H1 (cell line): ENCODE results near the gene JAKMIP1. TPM values are rescaled to one million over a fixed set of nuclear protein-coding genes. Genes with fewer than 3 reads are reported as not detected.

Experiments
- CTCF ChIA-PET: fragments of 300-600 bp; sonication (Branson Sonifier 250); formaldehyde crosslinking; loops from one replicate; lab custom pipeline; 2021; ENCODE audit not compliant: partially characterized antibody; lab: Charles Lee
- POLR2A ChIA-PET: fragments of 300-600 bp; sonication (Branson Sonifier 250); formaldehyde crosslinking; loops from one replicate; lab custom pipeline; 2021; ENCODE audit warnings: inconsistent platforms; ENCODE audit not compliant: partially characterized antibody; lab: Charles Lee
- DNase-seq, 2 experiments: peaks; one replicate each; pipeline versions ENCODE4 v3.0.0 to v3.0.0-alpha.2; 2010 to 2022; ENCODE audit warnings: low spot score in 2 of 2, low read depth in 1 of 2, mixed read lengths in 1 of 2
- FAIRE-seq: peaks from 2 replicates; lab custom pipeline; 2011; peaks lifted over from hg19 to GRCh38; lab: Jason Lieb, UNC
- H2AFZ ChIP-seq: 2 replicates; pipeline ENCODE4 v1.8.1; 2012; ENCODE audit warnings: low read length, inconsistent platforms
- H2AK5ac ChIP-seq: 2 replicates; pipeline ENCODE4 v1.6.1; 2013; ENCODE audit warnings: low read depth, low read length
- H2BK120ac ChIP-seq: replicated peaks from 2 replicates; pipeline ENCODE3; 2013; ENCODE audit warnings: low read depth, low read length, inconsistent platforms
- H2BK12ac ChIP-seq: 2 replicates; pipeline ENCODE4 v1.6.1; 2013; ENCODE audit warnings: low read depth, low read length
- H2BK15ac ChIP-seq: 2 replicates; pipeline ENCODE4 v1.6.1; 2013; ENCODE audit warnings: low read length
- H2BK20ac ChIP-seq: 2 replicates; pipeline ENCODE4 v1.6.1; 2013; ENCODE audit warnings: low read length
- H2BK5ac ChIP-seq: 2 replicates; pipeline ENCODE4 v1.6.1; 2013; ENCODE audit warnings: low read depth, low read length
- H3K14ac ChIP-seq: 2 replicates; pipeline ENCODE4 v1.6.1; 2013; ENCODE audit warnings: inconsistent platforms; ENCODE audit not compliant: insufficient read length
- H3K18ac ChIP-seq: 2 replicates; pipeline ENCODE4 v1.6.1; 2013; ENCODE audit warnings: low read length; ENCODE audit errors: extremely low read depth
- H3K23ac ChIP-seq: 2 replicates; pipeline ENCODE4 v1.6.1; 2013; ENCODE audit warnings: inconsistent platforms; ENCODE audit not compliant: insufficient read length
- H3K23me2 ChIP-seq: 2 replicates; pipeline ENCODE4 v1.6.1; 2013; ENCODE audit warnings: low read depth, low read length
- H3K27ac ChIP-seq: 2 replicates; pipeline ENCODE4 v1.6.1; 2011; ENCODE audit warnings: low read depth, low read length, inconsistent platforms
- H3K27me3 ChIP-seq, 4 experiments: replicated peaks in 1 of 4; 1 replicate in 1 of 4; 2 replicates in 3 of 4; pipeline versions ENCODE4 v1.6.1 to v1.8.1; 2011 to 2013; ENCODE audit warnings: low read length in 3 of 4, mild to moderate bottlenecking in 3 of 4, inconsistent platforms in 2 of 4, mixed read lengths in 2 of 4, moderate library complexity in 1 of 4; ENCODE audit not compliant: control insufficient read depth in 3 of 4, insufficient read depth in 3 of 4; ENCODE audit errors: extremely low read depth in 1 of 4
- H3K36me3 ChIP-seq, 4 experiments: 2 replicates each; pipeline versions ENCODE4 v1.6.1 to v1.8.1; 2011 to 2013; ENCODE audit warnings: mild to moderate bottlenecking in 4 of 4, low read length in 3 of 4, moderate library complexity in 2 of 4, control low read depth in 1 of 4, inconsistent platforms in 1 of 4; ENCODE audit not compliant: insufficient read depth in 4 of 4, control insufficient read depth in 2 of 4
- H3K4ac ChIP-seq: replicated peaks from 2 replicates; pipeline ENCODE3; 2013; ENCODE audit warnings: low read length, low read depth, mixed read lengths, inconsistent platforms; ENCODE audit not compliant: insufficient read length
- H3K4me1 ChIP-seq, 4 experiments: replicated peaks in 1 of 4; 1 replicate in 1 of 4; 2 replicates in 3 of 4; pipeline versions ENCODE4 v1.6.1 to v1.8.1; 2011 to 2013; ENCODE audit warnings: low read length in 3 of 4, inconsistent platforms in 2 of 4, mixed read lengths in 1 of 4; ENCODE audit not compliant: insufficient read depth in 4 of 4, control insufficient read depth in 3 of 4
- H3K4me2 ChIP-seq, 2 experiments: 2 replicates each; pipeline versions ENCODE4 v1.6.1 to v1.8.1; 2011 to 2013; ENCODE audit warnings: low read depth in 2 of 2, low read length in 2 of 2, control low read depth in 1 of 2, inconsistent platforms in 1 of 2, mild to moderate bottlenecking in 1 of 2; ENCODE audit not compliant: insufficient read depth in 1 of 2
- H3K4me3 ChIP-seq, 4 experiments: fragments of 200-600, 300-600 bp in 1 of 4; sonication (generic), shearing (Covaris generic), sonication (Bioruptor Twin) in 1 of 4; 2 replicates each; pipeline versions ENCODE4 v1.5.1 to v1.8.1; 2011 to 2016; ENCODE audit warnings: low read length in 4 of 4, low read depth in 3 of 4, control low read depth in 2 of 4, inconsistent platforms in 2 of 4, mild to moderate bottlenecking in 2 of 4, mixed read lengths in 1 of 4, moderate library complexity in 1 of 4; ENCODE audit not compliant: insufficient read depth in 2 of 4; ENCODE audit errors: extremely low read depth in 1 of 4
- H3K56ac ChIP-seq: replicated peaks from 2 replicates; pipeline ENCODE3; 2013; ENCODE audit warnings: low read depth, mild to moderate bottlenecking, mixed read lengths, low read length, inconsistent platforms; ENCODE audit not compliant: insufficient read length
- H3K79me1 ChIP-seq: 2 replicates; pipeline ENCODE4 v1.6.1; 2013; ENCODE audit warnings: low read depth, low read length, control low read depth
- H3K79me2 ChIP-seq, 2 experiments: 2 replicates each; pipeline versions ENCODE4 v1.6.1 to v1.8.1; 2012 to 2013; ENCODE audit warnings: low read length in 2 of 2, mild to moderate bottlenecking in 2 of 2, inconsistent platforms in 1 of 2; ENCODE audit not compliant: insufficient read depth in 2 of 2, control insufficient read depth in 1 of 2
- H3K9ac ChIP-seq, 4 experiments: replicated peaks in 1 of 4; 1 replicate in 1 of 4; 2 replicates in 3 of 4; pipeline versions ENCODE4 v1.6.1 to v1.8.1; 2011 to 2013; ENCODE audit warnings: low read depth in 3 of 4, low read length in 3 of 4, control low read depth in 2 of 4, mild to moderate bottlenecking in 2 of 4, moderate library complexity in 2 of 4, inconsistent platforms in 1 of 4; ENCODE audit errors: extremely low read depth in 1 of 4
- H3K9me3 ChIP-seq, 2 experiments: 2 replicates each; pipeline versions ENCODE4 v1.6.1 to v1.8.1; 2012 to 2013; ENCODE audit warnings: mild to moderate bottlenecking in 2 of 2, moderate library complexity in 2 of 2, control low read depth in 1 of 2, inconsistent platforms in 1 of 2, low read depth in 1 of 2, low read length in 1 of 2, mixed read lengths in 1 of 2; ENCODE audit not compliant: insufficient read depth in 2 of 2
- H4K20me1 ChIP-seq, 2 experiments: replicated peaks in 1 of 2; 2 replicates each; pipeline versions ENCODE3 to v1.8.1; 2011 to 2013; ENCODE audit warnings: inconsistent platforms in 2 of 2, low read length in 2 of 2, mild to moderate bottlenecking in 1 of 2; ENCODE audit not compliant: insufficient read depth in 2 of 2, control insufficient read depth in 1 of 2
- H4K5ac ChIP-seq: 2 replicates; pipeline ENCODE4 v1.6.1; 2013; ENCODE audit warnings: low read length, low read depth, mixed read lengths, inconsistent platforms; ENCODE audit not compliant: insufficient read length
- H4K8ac ChIP-seq: 2 replicates; pipeline ENCODE4 v1.8.0; 2013; ENCODE audit warnings: mild to moderate bottlenecking, moderate library complexity, low read length, inconsistent platforms; ENCODE audit not compliant: insufficient read depth; ENCODE audit errors: extremely low read depth
- H4K91ac ChIP-seq: replicated peaks from 2 replicates; pipeline ENCODE3; 2013; ENCODE audit warnings: low read length, mixed read lengths, inconsistent platforms; ENCODE audit not compliant: insufficient read length
- CTCF ChIP-seq, 3 experiments: IDR thresholded peaks; 1 replicate in 2 of 3; 2 replicates in 1 of 3; pipeline versions ENCODE4 v1.5.1 to v1.6.1; 2011; ENCODE audit warnings: low read length in 3 of 3, mild to moderate bottlenecking in 3 of 3, inconsistent platforms in 2 of 3, low read depth in 1 of 3, moderate library complexity in 1 of 3; ENCODE audit not compliant: insufficient read depth in 1 of 3; ENCODE audit errors: control extremely low read depth in 1 of 3
- E2F6 ChIP-seq: IDR thresholded peaks from 2 replicates; pipeline ENCODE4 v1.6.1; 2012; ENCODE audit warnings: inconsistent platforms
- HDAC2 ChIP-seq, 2 experiments: fragments of 300-600 bp in 1 of 2; sonication (generic) in 1 of 2; IDR thresholded peaks; 2 replicates each; pipeline ENCODE4 v1.6.1; 2011 to 2012; ENCODE audit warnings: low read depth in 2 of 2, low read length in 2 of 2, mild to moderate bottlenecking in 2 of 2, moderate library complexity in 2 of 2, borderline replicate concordance in 1 of 2, inconsistent platforms in 1 of 2
- PHF8 ChIP-seq: fragments of 200-600 bp; sonication (generic); conservative IDR thresholded peaks from 2 replicates; pipeline ENCODE4 v1.7.1; 2012; ENCODE audit warnings: low read depth, mild to moderate bottlenecking, inconsistent platforms, low read length, moderate library complexity
- RNF2 ChIP-seq: fragments of 200-900, 300-1000 bp; sonication (generic); IDR thresholded peaks from 2 replicates; pipeline ENCODE4 v1.7.1; 2016; ENCODE audit warnings: borderline replicate concordance, low read depth, mild to moderate bottlenecking, antibody characterized with exemption, low read length; ENCODE audit not compliant: poor library complexity, severe bottlenecking; ENCODE audit errors: missing control alignments
- TAF7 ChIP-seq: optimal IDR thresholded peaks from 2 replicates; pipeline ENCODE3; 2011; ENCODE audit warnings: low read depth, mild to moderate bottlenecking, inconsistent platforms, low read length, moderate library complexity, borderline replicate concordance
- USF2 ChIP-seq: IDR thresholded peaks from 2 replicates; pipeline ENCODE4 v1.6.1; 2011; ENCODE audit warnings: low read length, improper control_type of control experiment
- YY1 ChIP-seq: IDR thresholded peaks from 2 replicates; pipeline ENCODE4 v1.6.1; 2011; ENCODE audit warnings: low read depth, mild to moderate bottlenecking, low read length
- WGBS, 2 experiments: shearing (Covaris generic) in 1 of 2; methylation state at CpG; one replicate each; pipeline versions ENCODE4 v1.1.6 to v1.1.7; 2013 to 2015; ENCODE audit warnings: low lambda C conversion rate in 2 of 2, mixed read lengths in 2 of 2, inconsistent platforms in 1 of 2, low coverage in 1 of 2, missing lambda C conversion rate in 1 of 2; ENCODE audit not compliant: insufficient replicate concordance in 2 of 2, insufficient coverage in 1 of 2, insufficient read length in 1 of 2; ENCODE audit errors: extremely low coverage in 1 of 2, missing lambda C conversion rate in 1 of 2; 5-methylcytosine and 5-hydroxymethylcytosine counted together
- polyA plus RNA-seq, 7 experiments: library from polyadenylated mRNA; depleted of rRNA in 3 of 7; stranded (reverse) in 5 of 7; unstranded in 2 of 7; fragments of >200 nt in 5 of 7; fragments of 200-250 nt in 2 of 7; gene quantifications; 1 replicate in 5 of 7; 2 replicates in 1 of 7; 4 replicates in 1 of 7; pipeline versions ENCODE4 v1.2.1 to v1.2.3, GENCODE V29; 2011 to 2013; ENCODE audit warnings: missing spikeins in 2 of 7, mixed read lengths in 2 of 7
- total RNA-seq: library from RNA; stranded (reverse); fragmentation: NEBNext Ultra II Directional; extraction: Animal tissue kit (Norgen Biotek cat#: 25700); gene quantifications from 2 replicates; pipeline ENCODE4 v1.2.1, GENCODE V29; 2021

JAKMIP1 gene
- total and polyA plus RNA-seq, 2 of the 8 experiments (the other 6 are each of a cell fraction or from before 2014, with no cell fraction given): 2.5 to 4.4 TPM

GRCh38 chr4:6162885-6163284 is 37.5 kb downstream of the JAKMIP1 start:
- FAIRE-seq: no peak
- H2AK5ac ChIP-seq: no peak overlapping the region
- WGBS, 2 experiments: 94% methylated on average over 6 of the region's 6 CpGs; no CpG with 5 or more reads in 1 of the 2 experiments
- TF ChIP-seq HDAC2 (IDR thresholded peaks at IDR 0.05; ENCODE audit: borderline replicate concordance in 1 of 2, low read depth in 2 of 2, low read length in 2 of 2) (no peak), RNF2 (no peak), TAF7 (no peak), YY1 (no peak), PHF8 (no peak), E2F6 (no peak), CTCF (IDR thresholded peaks at IDR 0.05; ENCODE audit: control extremely low read depth in 1 of 3, insufficient read depth in 1 of 3, low read depth in 1 of 3, low read length in 3 of 3) (no peak), USF2 (no peak)

More at GRCh38 chr4:6162885-6163284, 37.5 kb downstream of the JAKMIP1 start:
- Histone ChIP-seq H4K91ac (no peak overlapping the region), H3K4me1 (peaks cover 0 to 2% (median 0%) of the 10 kb centered on the region in 4 experiments; a peak in 1 of 7 replicates), H2AFZ (no peak overlapping the region), H2BK5ac (no peak overlapping the region), H3K79me1 (no peaks in the 10 kb centered on the region; the same call in 1 of the 2 replicates), H4K8ac (no peak overlapping the region), H3K23ac (no peak overlapping the region), H2BK15ac (no peak overlapping the region), H3K9me3 (peaks cover 0 to 9% of the 10 kb centered on the region in 2 experiments; a peak in 2 of 4 replicates), H3K23me2 (peaks cover 4% of the 10 kb centered on the region; the same call in 1 of the 2 replicates), H3K27me3 (no peaks in the 10 kb centered on the region), H3K9ac (no peak overlapping the region), H2BK20ac (no peak overlapping the region), H2BK12ac (no peak overlapping the region), H3K4me2 (no peak overlapping the region), H4K5ac (no peak overlapping the region), H2BK120ac (no peak overlapping the region), H3K56ac (no peak overlapping the region), H3K4me3 (no peak overlapping the region), H3K4ac (no peak overlapping the region), H3K36me3 (no peaks in the 10 kb centered on the region), H3K79me2 (no peaks in the 10 kb centered on the region), H3K27ac (no peak overlapping the region), H3K14ac (no peak overlapping the region), H4K20me1 (no peaks in the 10 kb centered on the region), H3K18ac (no peak overlapping the region)
- DNase-seq: no peak
- ChIA-PET POLR2A (no interaction called here), CTCF (interaction anchor here (0.7 to 1.9 kb wide), 3 partner anchors 10 to 164 kb away, joined by 3 to 7 read pairs (median 3); no protein-coding TSS in a partner anchor)
